ENCODE results near the gene GSTP1.
"Not testable (repeated sequence)": the region's sequence is repeated elsewhere in the genome, so short reads cannot be mapped to it uniquely, and the experiment has no call there.

Gene GSTP1

DNA sequence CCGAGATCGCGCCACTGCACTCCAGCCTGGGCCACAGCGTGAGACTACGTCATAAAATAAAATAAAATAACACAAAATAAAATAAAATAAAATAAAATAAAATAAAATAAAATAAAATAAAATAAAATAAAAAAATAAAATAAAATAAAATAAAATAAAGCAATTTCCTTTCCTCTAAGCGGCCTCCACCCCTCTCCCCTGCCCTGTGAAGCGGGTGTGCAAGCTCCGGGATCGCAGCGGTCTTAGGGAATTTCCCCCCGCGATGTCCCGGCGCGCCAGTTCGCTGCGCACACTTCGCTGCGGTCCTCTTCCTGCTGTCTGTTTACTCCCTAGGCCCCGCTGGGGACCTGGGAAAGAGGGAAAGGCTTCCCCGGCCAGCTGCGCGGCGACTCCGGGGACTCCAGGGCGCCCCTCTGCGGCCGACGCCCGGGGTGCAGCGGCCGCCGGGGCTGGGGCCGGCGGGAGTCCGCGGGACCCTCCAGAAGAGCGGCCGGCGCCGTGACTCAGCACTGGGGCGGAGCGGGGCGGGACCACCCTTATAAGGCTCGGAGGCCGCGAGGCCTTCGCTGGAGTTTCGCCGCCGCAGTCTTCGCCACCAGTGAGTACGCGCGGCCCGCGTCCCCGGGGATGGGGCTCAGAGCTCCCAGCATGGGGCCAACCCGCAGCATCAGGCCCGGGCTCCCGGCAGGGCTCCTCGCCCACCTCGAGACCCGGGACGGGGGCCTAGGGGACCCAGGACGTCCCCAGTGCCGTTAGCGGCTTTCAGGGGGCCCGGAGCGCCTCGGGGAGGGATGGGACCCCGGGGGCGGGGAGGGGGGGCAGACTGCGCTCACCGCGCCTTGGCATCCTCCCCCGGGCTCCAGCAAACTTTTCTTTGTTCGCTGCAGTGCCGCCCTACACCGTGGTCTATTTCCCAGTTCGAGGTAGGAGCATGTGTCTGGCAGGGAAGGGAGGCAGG, at the start of gene GSTP1:
TSS of gene GSTP1 (plus strand) at position 566 of the 958 bp plus-strand sequence. CDS start at position 598, 32 bp downstream.
- peak; percentile 13 to 90 (median 80) for DNase-seq

DNA sequence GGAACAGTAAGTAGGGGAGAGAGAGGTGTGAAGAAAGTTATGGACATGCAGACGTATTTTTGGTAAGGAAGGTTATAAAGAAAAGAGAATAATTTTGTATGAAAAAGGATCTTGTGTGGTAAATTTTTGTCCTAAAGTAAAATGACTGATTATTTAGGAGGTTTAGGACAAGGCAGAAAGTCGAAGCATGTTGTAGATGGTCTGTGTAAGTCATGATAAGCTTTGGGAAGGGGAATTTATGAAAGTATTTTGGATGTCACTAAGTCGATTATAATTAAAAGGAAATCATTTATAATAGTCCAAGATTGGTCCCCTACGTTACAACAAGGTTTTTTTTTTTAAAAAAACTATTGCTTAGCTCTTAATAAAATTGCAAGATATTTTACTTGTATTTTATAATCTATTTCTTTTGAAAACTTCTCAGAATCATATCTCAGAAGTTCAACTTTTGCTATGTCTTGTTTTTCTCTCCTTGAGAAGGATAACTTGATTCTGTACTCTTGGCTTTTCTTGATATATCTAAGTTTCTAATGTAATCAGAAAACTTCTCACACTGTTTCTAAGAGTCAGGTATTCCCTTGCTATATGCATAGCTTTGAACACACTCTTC, 49.4 kb upstream of the GSTP1 start:
- DNase-seq, result no peak

DNA sequence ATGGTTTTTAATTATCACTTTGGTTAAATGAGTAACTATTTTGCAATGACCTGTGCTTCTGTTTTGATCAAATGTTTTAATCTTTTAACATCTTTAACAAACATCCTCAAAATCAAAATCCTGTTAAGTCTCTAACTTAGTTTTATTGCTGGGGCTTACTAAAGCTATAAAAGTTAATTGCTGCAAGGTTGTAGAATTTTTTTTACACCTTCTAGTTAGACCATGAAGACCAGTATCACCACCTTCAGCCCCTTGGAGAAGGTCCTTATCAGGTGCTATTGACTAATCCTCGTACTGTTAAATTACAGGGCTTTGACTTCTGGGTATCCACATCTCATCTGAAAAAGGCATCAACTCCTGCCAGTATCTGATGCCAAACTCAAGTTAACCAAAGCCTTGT, 48.1 kb upstream of the GSTP1 start:
- DNase-seq, result no peak

DNA sequence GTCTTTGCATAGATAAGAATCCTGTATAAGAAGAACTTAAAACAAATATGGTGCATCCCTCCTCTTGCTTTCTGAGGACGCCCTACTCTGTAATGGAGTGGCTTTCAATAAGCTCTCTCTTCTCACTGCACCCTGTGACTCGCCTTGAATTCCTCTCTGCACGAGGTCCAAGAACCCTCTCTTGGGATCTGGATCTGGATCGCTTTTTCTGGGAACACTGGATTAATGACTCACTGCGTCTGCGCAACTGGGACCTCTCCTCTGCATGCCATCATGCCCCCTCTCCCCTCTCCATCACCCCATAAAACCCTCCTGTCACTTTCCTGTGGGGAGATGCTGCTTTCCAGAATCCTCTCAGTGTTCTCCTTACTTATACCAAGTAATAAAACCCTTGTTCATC, 45.3 kb upstream of the GSTP1 start:
- no peak for DNase-seq

DNA sequence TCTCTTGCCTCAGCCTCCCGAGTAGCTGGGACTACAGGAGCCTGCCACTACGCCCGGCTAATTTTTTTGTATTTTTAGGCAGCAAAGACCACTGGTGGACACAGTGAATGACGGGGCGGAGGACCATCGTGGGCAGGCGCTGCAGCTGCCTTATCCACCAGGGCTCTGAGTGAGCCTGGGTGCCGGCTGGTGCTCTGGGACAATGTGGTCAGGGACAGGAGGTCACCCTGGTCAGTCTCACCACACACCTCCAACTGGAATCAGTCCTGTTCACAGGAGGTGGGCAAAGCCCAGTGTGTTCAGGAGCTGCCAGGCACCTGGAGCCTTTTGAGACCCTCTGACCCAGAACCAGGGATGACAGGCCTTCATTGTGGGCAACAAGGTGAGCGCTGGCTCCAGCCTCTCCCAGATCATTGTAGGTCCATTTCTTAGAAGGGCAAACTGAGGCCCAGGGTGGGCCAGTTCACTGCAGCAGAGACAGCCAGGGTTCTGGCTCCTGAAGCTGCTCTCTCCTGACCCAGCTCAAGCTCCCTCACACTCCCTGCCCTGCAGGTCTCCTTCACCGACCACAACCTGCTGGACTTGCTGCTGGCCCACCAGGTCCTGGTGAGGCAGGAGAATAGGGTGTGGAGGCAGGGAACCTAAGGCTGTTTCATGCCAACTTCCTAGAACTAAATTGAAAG, 44.6 kb upstream of the GSTP1 start:
- DNase-seq, result no peak

DNA sequence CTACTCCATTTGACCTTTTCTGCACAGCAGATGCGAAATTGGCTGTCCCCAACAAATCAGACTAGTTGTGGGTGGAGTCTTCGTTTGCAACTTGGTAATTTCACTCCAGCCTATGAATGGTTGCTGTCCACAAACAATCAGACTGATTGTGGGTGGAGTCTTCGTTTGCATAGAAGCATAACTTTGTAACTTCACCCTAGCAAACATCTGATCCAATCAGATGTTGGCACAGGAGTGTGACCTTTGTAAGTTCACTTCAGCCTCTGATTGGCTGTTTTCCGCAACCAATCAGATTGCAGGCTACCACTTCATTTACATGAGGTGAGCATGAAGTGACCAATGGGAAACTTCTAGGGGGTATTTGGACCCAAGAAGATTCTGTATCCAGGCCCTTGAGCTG, 44.1 kb upstream of the GSTP1 start:
- no peak for DNase-seq

DNA sequence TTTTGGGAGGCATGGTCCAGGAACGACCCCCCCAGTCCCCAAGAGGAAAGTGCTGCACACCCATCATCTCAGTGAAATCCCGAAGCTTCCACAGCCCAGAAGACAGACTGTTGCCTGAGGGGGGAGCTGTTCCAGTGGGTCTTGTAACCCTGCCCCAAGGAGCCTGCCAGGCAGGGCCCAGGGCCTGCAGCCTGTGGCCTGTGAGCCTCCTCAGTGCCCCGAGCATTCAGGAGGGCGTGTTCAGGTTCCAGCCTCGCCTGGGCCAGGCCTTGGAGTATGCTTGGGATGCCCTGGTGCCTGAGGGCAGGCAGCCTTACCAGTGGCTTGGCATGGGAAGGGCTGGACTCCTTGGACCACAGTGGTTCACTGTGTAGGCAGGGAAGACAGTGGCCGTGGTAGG, 42.4 kb upstream of the GSTP1 start:
- no peak for DNase-seq

DNA sequence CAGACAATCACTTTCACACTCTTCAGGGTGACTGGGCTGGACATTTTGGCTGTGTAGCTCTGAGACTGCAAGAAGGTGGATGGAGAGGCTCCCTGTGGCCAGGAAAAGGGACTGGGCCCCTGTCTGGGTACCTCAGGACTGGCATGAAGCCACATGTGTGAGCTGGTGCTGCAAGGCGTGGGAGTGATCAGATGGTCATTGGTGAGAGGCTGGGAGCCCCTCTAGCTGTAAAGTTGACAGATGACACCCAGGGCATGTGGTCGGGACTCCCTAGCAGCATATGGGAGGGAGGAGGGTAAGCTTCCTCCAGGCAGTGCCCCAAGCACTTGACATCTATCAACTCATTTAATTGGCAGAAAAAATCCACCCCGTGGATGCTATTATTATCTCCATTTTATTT, 41.4 kb upstream of the GSTP1 start:
- no peak for DNase-seq

DNA sequence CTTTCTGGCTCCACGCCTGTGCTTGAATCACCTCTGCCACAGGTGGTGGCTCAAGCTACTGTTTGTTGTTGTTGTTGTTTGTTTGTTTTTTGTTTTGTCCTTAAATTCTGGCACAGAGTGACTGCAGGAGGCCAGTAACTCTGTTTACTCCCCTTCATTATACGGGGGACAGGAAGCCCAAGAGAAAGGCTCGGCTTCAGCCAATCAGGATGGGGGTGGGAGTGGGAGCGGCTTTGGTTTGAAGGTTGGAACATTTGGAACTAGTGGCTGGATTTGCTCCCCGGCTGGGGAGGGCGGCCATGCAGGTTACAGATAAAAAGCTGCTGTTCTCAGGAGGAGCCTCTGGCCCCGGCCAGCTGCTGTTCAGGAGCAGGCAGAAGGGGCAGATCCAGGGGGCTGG, 40.6 kb upstream of the GSTP1 start:
- no peak for DNase-seq

DNA sequence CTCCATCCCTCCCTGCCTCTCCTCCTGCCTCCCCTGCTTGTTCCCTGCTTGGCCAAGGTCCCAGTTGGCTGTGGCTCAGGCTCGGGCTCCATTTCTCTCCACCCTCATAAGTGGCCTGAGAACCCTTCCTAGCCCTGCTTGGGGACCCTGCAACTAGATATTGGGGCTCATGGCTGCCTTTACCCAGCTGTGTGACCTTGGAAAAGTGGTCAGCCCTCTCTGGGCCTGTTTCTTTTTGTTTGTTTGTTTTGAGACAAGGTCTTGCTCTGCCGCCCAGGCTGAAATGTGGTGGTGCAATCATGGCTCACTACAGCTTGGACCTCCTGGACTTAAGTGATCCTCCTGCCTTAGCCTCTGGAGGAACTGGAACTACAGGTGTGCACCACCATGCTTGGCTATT, 40.0 kb upstream of the GSTP1 start:
- no peak for DNase-seq

DNA sequence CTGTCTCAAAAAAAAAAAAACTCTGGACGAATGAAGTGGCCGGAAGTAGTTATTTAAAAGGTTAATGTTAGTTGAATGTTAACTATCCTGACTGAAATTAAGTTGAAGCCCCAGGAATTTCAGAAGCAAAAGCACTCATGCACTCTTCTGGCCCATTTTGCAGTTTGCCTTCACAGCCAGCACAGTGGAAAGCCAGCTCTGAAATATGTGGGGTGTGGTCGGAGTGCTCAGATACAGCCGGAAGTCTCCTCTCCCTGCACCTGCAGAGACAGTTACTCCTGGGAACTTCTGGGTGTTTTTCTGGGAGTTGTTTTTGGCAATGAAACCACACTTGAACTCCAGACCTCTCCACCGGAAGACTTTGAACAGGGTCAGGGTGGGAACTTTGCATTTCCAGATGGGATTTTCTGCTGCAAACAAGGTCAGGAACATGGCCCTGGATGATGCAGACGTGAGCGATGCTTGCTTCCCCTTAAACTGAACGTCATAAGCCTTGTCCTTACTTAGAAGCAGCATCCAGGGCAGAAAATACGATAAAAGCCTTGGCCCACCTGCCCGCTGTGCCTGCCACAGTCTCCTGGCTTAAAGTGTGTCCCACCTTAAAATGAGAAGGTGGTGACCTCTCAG, 38.9 kb upstream of the GSTP1 start:
- no peak for DNase-seq

DNA sequence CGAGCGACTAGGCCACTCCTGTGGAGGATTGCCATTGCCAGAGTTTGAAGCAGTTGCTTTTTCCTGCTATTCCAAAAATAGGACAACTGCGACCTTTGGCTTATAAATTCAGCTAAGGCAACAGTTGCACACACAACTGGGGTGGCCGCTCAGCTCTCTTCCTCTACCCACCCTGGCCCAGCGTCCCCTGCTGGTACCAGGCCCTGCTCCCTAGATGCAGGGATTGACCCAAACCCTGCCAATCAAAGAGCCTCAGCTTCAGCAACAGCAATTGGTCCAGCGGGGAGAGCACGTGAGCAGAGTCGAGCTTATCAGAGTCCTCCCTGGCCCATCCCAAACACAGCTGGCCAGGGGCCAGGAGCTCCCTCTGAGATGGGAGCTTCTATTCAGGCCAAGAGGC, 38.3 kb upstream of the GSTP1 start:
- DNase-seq, result no peak

DNA sequence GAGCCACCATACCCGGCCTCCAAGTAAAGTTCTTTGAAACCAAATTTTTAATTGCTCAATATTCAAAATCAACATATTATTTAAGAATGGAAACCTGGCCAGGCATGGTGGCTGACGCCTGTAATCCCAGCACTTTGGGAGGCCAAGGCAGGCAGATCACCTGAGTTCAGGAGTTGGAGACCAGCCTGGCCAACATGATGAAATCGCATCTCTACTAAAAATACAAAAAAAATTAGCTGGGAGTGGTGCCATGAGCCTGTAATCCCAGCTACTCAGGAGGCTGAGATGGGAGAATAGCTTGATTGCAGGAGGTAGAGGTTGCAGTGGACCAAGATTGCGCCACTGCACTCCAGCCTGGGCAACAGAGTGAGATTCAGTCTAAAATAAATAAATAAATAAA, 35.5 kb upstream of the GSTP1 start:
- not testable (repeated sequence) for DNase-seq

DNA sequence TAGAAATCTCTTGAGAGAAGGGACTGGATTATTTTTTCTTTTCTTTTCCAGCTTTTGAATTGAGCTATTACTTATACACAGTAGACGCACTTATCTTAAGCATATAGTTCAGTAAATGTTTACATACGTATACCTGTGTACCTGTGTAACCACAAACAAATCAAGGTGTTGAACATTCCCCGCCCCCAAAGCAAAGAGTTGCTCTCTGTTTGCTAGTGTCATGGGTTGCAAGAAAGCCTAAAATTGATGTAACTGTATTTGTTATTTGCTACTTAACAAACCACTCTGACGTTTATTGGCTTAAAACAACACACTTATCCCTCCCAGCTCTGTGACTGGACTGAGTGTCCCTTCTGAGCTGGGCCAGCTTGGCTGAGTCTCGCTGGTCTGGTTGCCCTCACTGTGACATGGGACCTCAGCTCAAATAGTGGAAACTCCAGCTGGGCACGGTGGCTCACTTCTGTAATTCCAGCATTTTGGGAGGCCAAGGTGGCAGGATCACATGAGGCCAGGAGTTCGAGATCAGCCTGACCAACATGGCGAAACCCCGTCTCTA, 35.0 kb upstream of the GSTP1 start:
- DNase-seq, result no peak

DNA sequence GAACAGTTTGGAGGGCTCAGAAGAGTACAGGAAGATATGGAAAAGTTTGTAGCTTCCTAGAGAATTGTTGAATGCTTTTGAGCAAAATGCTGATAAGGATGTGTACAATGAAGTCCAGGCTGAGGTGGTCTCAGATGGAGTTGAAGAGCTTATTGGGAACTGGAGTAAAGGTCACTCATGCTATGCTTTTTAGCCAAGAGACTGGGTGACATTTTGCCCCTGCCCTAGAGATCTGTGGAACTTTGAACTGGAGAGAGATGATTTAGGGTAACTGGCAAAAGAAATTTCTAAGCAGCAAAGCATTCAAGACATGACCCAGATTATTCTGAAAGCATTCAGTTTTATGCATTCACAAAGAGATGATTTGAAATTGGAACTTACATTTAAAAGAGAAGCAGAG, 32.5 kb upstream of the GSTP1 start:
- no peak for DNase-seq

DNA sequence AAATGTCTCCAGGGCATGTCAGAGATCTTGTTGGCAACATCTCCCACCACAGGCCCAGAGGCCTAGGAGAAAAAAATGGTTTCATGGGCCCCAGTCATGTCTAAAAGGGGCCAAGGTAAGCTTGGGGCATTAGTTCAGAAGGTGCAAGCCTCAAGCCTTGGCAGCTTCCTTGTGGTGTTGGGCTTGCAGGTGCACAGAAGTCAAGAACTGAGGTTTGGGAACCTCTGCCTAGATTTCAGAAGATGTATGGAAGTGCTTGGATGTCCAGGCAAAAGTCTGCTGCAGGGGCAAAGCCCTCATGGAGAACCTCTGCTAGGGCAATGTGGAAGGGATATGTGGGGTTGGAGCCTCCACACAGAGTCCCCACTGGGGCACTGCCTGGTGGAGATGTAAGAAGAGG, 31.9 kb upstream of the GSTP1 start:
- not testable (repeated sequence) for DNase-seq

DNA sequence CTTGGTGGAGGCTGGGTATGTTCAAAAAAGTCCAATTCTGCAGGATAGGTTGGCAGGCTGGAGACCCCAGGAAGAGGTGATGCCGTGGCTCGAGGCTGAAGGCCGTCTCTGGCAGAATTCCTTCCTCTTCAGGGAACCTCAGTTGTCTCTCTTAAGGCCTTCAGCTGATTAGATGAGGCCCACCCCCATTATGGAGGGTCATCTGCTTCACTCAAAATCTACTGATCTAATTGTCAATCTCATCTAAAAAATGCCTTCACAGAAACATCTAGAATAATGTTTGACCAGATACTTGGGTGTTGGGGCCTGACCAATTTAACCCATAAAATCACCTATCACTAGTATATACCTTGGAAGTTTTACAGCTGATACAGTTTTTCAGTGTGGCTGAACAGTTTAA, 27.4 kb upstream of the GSTP1 start:
- DNase-seq, result no peak

DNA sequence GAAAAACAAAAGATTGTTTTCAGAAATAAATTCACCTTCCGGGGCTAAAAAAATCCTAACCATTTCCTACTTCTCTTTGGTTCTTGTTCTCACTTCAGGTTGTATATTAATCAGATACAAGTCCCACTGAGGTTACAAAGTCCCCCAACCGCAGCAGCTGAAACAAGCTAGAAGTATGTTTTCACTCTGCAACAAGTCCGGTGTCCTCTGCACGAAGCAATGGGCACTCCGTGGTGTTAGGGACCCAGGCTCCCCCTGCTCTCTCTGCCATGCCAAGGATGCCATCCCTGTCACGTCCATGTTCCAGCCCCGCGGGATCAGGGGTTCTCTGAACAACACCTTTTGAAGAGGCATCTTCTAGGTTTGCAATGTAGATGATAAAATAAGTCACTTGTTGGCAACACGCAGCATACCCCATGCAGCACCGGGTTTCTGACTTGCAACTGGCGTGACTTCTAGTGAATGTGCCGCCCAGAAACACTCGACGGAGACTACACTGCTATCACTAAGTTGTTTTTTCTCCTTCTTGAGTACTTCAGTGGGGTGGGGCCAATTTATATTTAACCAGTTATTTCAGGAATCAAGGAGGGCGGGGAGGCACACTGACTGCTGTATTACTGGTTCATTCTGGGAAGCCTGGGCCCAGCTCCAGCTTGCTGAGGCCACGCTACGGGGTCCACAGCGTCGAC, 25.4 kb upstream of the GSTP1 start:
- no peak for DNase-seq

DNA sequence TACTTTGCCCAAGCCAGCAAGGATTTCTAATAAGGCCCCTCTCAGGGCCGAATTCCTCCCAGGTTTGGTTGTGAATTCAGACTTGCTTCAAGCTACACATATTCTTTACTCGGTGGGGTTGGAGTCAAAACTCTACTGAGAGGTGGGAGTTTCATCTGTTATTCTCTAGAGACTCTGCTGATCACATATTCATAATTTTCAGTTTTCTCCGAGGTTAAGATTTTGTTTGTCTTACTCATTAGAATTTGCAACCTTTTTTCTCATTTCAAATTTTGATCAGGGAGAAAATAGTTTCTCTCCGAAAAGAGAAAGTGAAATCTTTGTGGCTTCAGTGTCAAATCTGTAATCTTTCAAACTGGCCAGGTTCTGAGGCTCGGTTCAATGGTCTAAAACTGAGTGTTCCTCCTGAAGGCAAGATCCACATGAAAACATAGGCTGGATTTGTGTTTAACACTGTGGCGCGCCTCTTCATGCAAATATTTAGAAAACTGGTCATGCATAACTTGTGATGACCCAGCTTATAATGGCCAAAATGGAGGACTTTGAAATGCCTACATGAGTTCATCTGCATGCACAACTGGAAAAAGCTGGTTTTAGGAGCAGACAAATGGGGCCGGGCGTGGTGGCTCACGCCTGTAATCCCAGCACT, 21.5 kb upstream of the GSTP1 start:
- no peak for DNase-seq

DNA sequence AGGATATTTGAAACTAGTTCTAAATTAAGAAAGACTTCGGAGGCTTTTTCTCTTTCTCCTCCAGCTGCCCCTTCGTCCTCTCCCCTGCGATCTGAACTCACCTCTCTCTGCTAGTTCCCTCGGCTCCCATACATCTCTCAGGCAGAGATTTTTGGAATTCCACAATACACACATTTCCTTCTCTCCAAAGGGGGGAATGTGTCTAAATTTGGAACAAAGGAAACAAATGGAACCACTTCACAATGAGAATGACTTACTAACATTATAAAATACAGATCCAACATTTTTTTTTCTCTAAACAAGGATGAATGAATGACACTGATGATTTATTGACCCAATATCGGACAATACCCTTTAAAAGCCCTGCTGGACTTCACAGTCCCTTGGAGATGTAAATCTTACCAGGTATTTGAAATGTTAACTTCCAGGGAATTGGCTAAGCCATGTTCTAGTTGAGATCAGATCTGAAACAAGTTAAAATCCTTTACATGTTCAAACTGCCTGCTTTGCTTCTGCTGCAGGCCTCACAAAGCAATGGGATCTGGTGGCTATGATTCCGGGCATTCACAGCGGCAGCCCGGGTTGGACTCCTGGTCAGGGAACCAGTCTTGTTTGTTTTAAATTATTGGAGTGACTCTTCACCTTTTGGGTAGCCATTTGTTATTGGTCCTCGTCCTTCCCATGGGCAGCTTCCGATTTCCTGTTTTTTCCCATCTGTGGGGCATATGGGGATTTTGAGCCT, 20.5 kb upstream of the GSTP1 start:
- DNase-seq, result no peak

Data from anterior cingulate cortex (tissue), 58 donors.